Esophagus squamous epithelium (tissue), 5 donors: ENCODE results near the gene FHIP1A. TPM values are rescaled to one million over a fixed set of nuclear protein-coding genes. Genes with fewer than 3 reads are reported as not detected.

Source experiments
- DNase-seq: peaks from one replicate; lab custom pipeline; 2025; lab: John Stamatoyannopoulos, UW
- H3K27ac ChIP-seq, 4 donors: fragments of 200-600 bp; sonication (generic); one replicate each; pipeline ENCODE4 v1.5.1; 2016 to 2019; ENCODE audit warnings: mild to moderate bottlenecking in 1 of 4
- H3K27me3 ChIP-seq, 4 donors: fragments of 200-600 bp; sonication (generic); 1 replicate in 3 of 4; 2 replicates in 1 of 4; pipeline versions ENCODE4 v1.5.1 to v1.6.0; 2017 to 2021; ENCODE audit warnings: antibody characterized with exemption in 1 of 4
- H3K36me3 ChIP-seq, 3 donors: fragments of 200-600 bp; sonication (generic); one replicate each; pipeline ENCODE4 v1.5.1; 2016 to 2019
- H3K4me1 ChIP-seq, 3 donors: fragments of 200-600 bp; sonication (generic); one replicate each; pipeline ENCODE4 v1.5.1; 2017 to 2019
- H3K4me3 ChIP-seq, 4 donors: fragments of 200-600 bp; sonication (generic); 1 replicate in 3 of 4; 2 replicates in 1 of 4; pipeline ENCODE4 v1.5.1; 2016 to 2019; ENCODE audit warnings: mild to moderate bottlenecking in 2 of 4, moderate library complexity in 1 of 4
- H3K9me3 ChIP-seq, 3 donors: fragments of 200-600 bp; sonication (generic); one replicate each; pipeline ENCODE4 v1.5.1; 2016 to 2019
- POLR2A ChIP-seq, 4 donors: fragments of 450-650 bp; IDR thresholded peaks; one replicate each; pipeline ENCODE4 v1.6.1; 2017; ENCODE audit warnings: antibody characterized with exemption in 4 of 4, mild to moderate bottlenecking in 4 of 4, moderate library complexity in 3 of 4
- WGBS, 2 donors: methylation state at CpG; one replicate each; pipeline ENCODE4 v1.1.5; 2018; 5-methylcytosine and 5-hydroxymethylcytosine counted together
- intact Hi-C: fragments of 100-400 bp; cut with DNase I; formaldehyde crosslinking; loops from one replicate; pipeline ENCODE4 v1.15.0; 2022
- total RNA-seq, 4 donors: library from RNA; depleted of rRNA; stranded (reverse); fragments of >200 nt; gene quantifications; one replicate each; pipeline ENCODE4 v1.1.0, GENCODE V29; 2016
- TF ChIP-seq, protein P1 (sequence below), 6 experiments: fragments of 450-650 bp in 4 of 6; fragments of 200-600 bp in 2 of 6; sonication (generic) in 2 of 6; IDR thresholded peaks; one replicate each; pipeline ENCODE4 v1.5.1; 2016 to 2019; ENCODE audit warnings: antibody characterized with exemption in 6 of 6, mild to moderate bottlenecking in 4 of 6, moderate library complexity in 4 of 6
- donor health status: DM: yes; HTN: yes; CAD: no.

Gene FHIP1A
- total RNA-seq, result 10 to 100 TPM; 23.4 to 66.2 (median 34.5) TPM

DNA sequence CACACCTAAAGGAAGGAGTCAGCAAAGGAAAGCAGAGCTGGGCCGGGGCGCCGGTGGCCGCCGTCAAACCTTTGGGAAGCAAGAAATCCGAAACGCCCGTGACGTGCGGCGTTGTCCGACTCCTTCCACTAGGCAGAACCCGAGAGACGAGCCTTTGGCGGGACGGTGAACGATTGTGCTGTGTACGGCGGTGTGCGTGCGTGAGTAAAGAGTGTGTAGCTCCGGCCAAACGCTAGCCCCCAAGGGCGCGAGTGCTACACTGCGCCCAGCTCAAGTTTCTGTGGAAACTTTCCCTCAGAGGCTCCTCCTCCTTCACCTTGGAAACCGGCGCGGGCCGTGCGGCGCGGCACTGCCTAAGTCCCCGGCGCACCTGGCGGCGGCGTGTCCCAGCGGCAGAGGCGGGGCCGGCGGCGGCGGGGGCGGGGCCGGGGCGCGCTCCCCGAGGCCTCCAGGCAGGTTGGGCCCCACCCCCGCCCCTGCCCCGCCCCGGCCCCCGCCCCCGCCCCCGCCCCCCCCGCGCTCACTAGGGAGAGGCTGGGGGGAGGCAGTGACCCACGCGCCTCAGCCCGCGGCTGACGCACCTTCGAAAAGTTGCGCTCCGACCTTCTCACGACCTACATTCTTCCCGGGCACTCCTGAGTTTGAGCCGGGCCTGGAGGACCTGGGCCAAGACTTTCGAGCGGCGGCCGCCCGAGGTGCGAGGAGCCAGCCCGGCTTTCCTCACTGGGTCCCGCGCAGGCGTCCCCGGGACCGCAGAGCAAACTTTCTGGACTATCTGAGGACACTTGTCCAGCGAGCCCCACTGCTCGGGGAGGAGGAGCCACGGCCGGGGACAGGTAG, at the start of gene FHIP1A:
Gene FHIP1A (plus strand): TSS at position 547 of the 840 bp plus-strand sequence. CDS start 157,084 bp downstream, outside the sequence.
- peak in 3 of 4 donors; percentile 62 to 69 (median 65) for TF ChIP-seq POLR2A (IDR thresholded peaks at IDR 0.05)
- TF ChIP-seq, protein P1, sequence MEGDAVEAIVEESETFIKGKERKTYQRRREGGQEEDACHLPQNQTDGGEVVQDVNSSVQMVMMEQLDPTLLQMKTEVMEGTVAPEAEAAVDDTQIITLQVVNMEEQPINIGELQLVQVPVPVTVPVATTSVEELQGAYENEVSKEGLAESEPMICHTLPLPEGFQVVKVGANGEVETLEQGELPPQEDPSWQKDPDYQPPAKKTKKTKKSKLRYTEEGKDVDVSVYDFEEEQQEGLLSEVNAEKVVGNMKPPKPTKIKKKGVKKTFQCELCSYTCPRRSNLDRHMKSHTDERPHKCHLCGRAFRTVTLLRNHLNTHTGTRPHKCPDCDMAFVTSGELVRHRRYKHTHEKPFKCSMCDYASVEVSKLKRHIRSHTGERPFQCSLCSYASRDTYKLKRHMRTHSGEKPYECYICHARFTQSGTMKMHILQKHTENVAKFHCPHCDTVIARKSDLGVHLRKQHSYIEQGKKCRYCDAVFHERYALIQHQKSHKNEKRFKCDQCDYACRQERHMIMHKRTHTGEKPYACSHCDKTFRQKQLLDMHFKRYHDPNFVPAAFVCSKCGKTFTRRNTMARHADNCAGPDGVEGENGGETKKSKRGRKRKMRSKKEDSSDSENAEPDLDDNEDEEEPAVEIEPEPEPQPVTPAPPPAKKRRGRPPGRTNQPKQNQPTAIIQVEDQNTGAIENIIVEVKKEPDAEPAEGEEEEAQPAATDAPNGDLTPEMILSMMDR (IDR thresholded peaks at IDR 0.05), result peak in 3 of 6 experiments; percentile 15 to 29 (median 25)

DNA sequence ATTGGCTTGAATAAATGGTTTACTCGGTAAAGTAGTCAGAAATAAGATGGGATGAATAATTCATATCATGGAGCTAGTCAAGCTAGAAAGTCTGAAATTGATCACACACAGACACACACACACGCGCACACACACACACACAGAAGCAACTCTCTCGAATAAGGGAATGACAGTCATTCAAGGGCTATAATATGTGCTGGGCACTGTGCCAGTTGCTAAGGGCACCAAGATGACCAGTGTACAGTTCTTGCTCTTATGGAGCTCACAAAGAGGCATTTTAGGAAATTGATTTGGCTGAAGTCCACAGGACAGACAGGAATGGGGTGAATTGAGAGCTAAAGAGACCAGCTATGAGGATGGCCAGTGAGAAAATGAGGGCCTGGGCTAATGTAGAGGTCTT, 49.4 kb upstream of the FHIP1A start:
- H3K4me3 ChIP-seq, result no peak overlapping the region
- no peaks in the 10 kb centered on the region for H3K36me3 ChIP-seq
- 76 to 86% methylated on average over 4 of the region's 4 CpGs for WGBS, 2 donors
- H3K27me3 ChIP-seq, result no peaks in the 10 kb centered on the region
- no peak for TF ChIP-seq POLR2A (IDR thresholded peaks at IDR 0.05)
- TF ChIP-seq, protein P1 (IDR thresholded peaks at IDR 0.05), result no peak
- H3K27ac ChIP-seq, result no peak overlapping the region
- peaks cover 0 to 35% (median 2%) of the 10 kb centered on the region in 3 donors for H3K4me1 ChIP-seq
- H3K9me3 ChIP-seq, result no peaks in the 10 kb centered on the region
- no peak for DNase-seq
- intact Hi-C loops, result no loop called here

More for the DNA sequence above, at the start of gene FHIP1A:
- Histone ChIP-seq H3K27ac (peak within 1 kb of the TSS; percentile 92 to 96 (median 94)), H3K4me1 (peaks cover 12 to 34% (median 14%) of the 10 kb centered on the region in 3 donors), H3K36me3 (no peaks in the 10 kb centered on the region), H3K9me3 (no peaks in the 10 kb centered on the region), H3K27me3 (no peaks in the 10 kb centered on the region), H3K4me3 (peak within 1 kb of the TSS; percentile 65 to 76 (median 71))
- intact Hi-C loops, result no loop called here
- WGBS, 2 donors, result 0% methylated on average over 9 of the region's 84 CpGs; no CpG with 5 or more reads in 1 of the 2 donors
- peak; percentile 14 for DNase-seq

GRCh38 chr4:151361126-151361525, 47.9 kb upstream of the FHIP1A start:
- H3K36me3 ChIP-seq, result no peaks in the 10 kb centered on the region
- intact Hi-C loops, result loop anchor here (10.0 kb wide), 1 partner anchor 226 kb away; no protein-coding TSS in a partner anchor
- no peaks in the 10 kb centered on the region for H3K9me3 ChIP-seq
- 84 to 100% methylated on average over 2 of the region's 2 CpGs for WGBS, 2 donors
- H3K4me1 ChIP-seq, result peaks cover 0 to 20% (median 0%) of the 10 kb centered on the region in 3 donors
- no peak overlapping the region for H3K27ac ChIP-seq
- H3K4me3 ChIP-seq, result no peak overlapping the region
- TF ChIP-seq POLR2A (IDR thresholded peaks at IDR 0.05), result no peak
- TF ChIP-seq, protein P1 (IDR thresholded peaks at IDR 0.05), result no peak
- H3K27me3 ChIP-seq, result no peaks in the 10 kb centered on the region
- DNase-seq, result no peak

GRCh38 chr4:151361966-151362365, 47.0 kb upstream of the FHIP1A start:
- Histone ChIP-seq H3K36me3 (no peaks in the 10 kb centered on the region), H3K27ac (no peak overlapping the region), H3K4me3 (no peak overlapping the region), H3K27me3 (no peaks in the 10 kb centered on the region), H3K4me1 (peaks cover 0 to 12% (median 0%) of the 10 kb centered on the region in 3 donors), H3K9me3 (no peaks in the 10 kb centered on the region)
- no peak for TF ChIP-seq POLR2A (IDR thresholded peaks at IDR 0.05)
- TF ChIP-seq, protein P1 (IDR thresholded peaks at IDR 0.05), result no peak
- WGBS, 2 donors, result 89% methylated on average over 13 of the region's 13 CpGs
- intact Hi-C loops, result loop anchor here (10.0 kb wide), 1 partner anchor 227 kb away; no protein-coding TSS in a partner anchor
- no peak for DNase-seq
